Esophagus muscularis mucosa (tissue), 4 donors: Measurements from ENCODE around the gene CNOT11. TPM values are rescaled to one million over a fixed set of nuclear protein-coding genes. Genes with fewer than 3 reads are reported as not detected.

Experiments used
- DNase-seq: peaks from one replicate; pipeline ENCODE4 v3.0.0-alpha.2; 2017; ENCODE audit errors: extremely low spot score
- H3K27ac ChIP-seq, 4 donors: fragments of 200-600 bp; sonication (generic); replicated peaks in 1 of 4; 1 replicate in 3 of 4; 2 replicates in 1 of 4; pipeline ENCODE4 v1.5.1; 2016 to 2019; ENCODE audit warnings: mild to moderate bottlenecking in 1 of 4
- H3K27me3 ChIP-seq, 4 donors: fragments of 200-600 bp; sonication (generic); one replicate each; pipeline versions ENCODE4 v1.5.1 to v1.6.0; 2016 to 2019
- H3K36me3 ChIP-seq, 4 donors: fragments of 200-600 bp; sonication (generic); one replicate each; pipeline ENCODE4 v1.5.1; 2016 to 2019
- H3K4me1 ChIP-seq, 4 donors: fragments of 200-600 bp; sonication (generic); one replicate each; pipeline ENCODE4 v1.5.1; 2016 to 2019
- H3K4me3 ChIP-seq, 4 donors: fragments of 200-600 bp; sonication (generic); 1 replicate in 2 of 4; 2 replicates in 2 of 4; pipeline ENCODE4 v1.5.1; 2016 to 2019; ENCODE audit warnings: mild to moderate bottlenecking in 4 of 4, moderate library complexity in 1 of 4
- H3K9me3 ChIP-seq, 4 donors: fragments of 200-600 bp; sonication (generic); 1 replicate in 3 of 4; 2 replicates in 1 of 4; pipeline ENCODE4 v1.5.1; 2016 to 2019
- EP300 ChIP-seq: sonication (generic); formaldehyde crosslinking; IDR thresholded peaks from one replicate; pipeline ENCODE4 v1.6.1; 2017; ENCODE audit warnings: antibody characterized with exemption
- POLR2A ChIP-seq: fragments of 450-650 bp; IDR thresholded peaks from one replicate; pipeline ENCODE4 v1.6.1; 2017; ENCODE audit warnings: antibody characterized with exemption, moderate library complexity, mild to moderate bottlenecking, low read depth
- POLR2AphosphoS5 ChIP-seq, 2 donors: sonication (generic); formaldehyde crosslinking; IDR thresholded peaks; one replicate each; pipeline ENCODE4 v1.6.1; 2017; ENCODE audit warnings: antibody characterized with exemption in 2 of 2
- WGBS: methylation state at CpG from one replicate; pipeline ENCODE4 v1.1.5; 2018; 5-methylcytosine and 5-hydroxymethylcytosine counted together
- intact Hi-C: fragments of 100-400 bp; cut with DNase I; formaldehyde crosslinking; loops from one replicate; pipeline ENCODE4 v1.15.1; 2023
- total RNA-seq, 4 donors: library from RNA; depleted of rRNA; stranded (reverse); fragments of >200 nt; gene quantifications; one replicate each; pipeline versions ENCODE4 v1.1.0 to v1.2.1, GENCODE V29; 2016
- TF ChIP-seq, protein P1 (sequence below), 3 experiments: fragments of 200-600 bp in 2 of 3; fragments of 450-650 bp in 1 of 3; sonication (generic) in 2 of 3; IDR thresholded peaks; one replicate each; pipeline ENCODE4 v1.5.1; 2017 to 2019; ENCODE audit warnings: antibody characterized with exemption in 3 of 3, mild to moderate bottlenecking in 2 of 3, moderate library complexity in 1 of 3

The CNOT11 gene
- total RNA-seq, 4 donors from 2014 or later, result 25.7 to 35.8 (median 29.0) TPM

DNA sequence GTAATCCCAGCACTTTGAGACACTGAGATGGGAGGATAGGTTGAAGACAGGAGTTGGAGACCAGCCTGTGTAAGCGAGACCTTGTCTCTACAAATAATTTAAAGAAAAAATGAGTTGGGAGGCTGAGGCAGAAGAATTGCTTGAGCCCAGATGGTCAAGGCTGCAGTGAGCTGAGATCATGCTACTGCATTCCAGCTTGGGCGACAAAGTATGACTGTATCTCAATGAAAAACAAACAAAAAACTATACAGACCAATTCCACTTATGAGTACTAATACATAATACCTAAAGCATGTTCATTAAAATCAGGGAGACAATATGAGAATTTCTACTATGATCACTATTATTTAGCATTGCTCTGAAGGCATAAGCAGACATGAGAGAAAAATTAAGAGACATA is 43.2 kb downstream of the CNOT11 start:
- intact Hi-C loops, result no loop called here
- H3K27me3 ChIP-seq, result no peaks in the 10 kb centered on the region
- no peak overlapping the region for H3K27ac ChIP-seq
- H3K4me3 ChIP-seq, result no peak overlapping the region
- 79% methylated on average over 2 of the region's 2 CpGs for whole genome bisulfite sequencing
- H3K4me1 ChIP-seq, result peaks cover 16 to 50% (median 38%) of the 10 kb centered on the region in 4 donors
- TF ChIP-seq POLR2A (no peak), POLR2AphosphoS5 (IDR thresholded peaks at IDR 0.05) (no peak), EP300 (no peak)
- TF ChIP-seq, protein P1, sequence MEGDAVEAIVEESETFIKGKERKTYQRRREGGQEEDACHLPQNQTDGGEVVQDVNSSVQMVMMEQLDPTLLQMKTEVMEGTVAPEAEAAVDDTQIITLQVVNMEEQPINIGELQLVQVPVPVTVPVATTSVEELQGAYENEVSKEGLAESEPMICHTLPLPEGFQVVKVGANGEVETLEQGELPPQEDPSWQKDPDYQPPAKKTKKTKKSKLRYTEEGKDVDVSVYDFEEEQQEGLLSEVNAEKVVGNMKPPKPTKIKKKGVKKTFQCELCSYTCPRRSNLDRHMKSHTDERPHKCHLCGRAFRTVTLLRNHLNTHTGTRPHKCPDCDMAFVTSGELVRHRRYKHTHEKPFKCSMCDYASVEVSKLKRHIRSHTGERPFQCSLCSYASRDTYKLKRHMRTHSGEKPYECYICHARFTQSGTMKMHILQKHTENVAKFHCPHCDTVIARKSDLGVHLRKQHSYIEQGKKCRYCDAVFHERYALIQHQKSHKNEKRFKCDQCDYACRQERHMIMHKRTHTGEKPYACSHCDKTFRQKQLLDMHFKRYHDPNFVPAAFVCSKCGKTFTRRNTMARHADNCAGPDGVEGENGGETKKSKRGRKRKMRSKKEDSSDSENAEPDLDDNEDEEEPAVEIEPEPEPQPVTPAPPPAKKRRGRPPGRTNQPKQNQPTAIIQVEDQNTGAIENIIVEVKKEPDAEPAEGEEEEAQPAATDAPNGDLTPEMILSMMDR (IDR thresholded peaks at IDR 0.05), result no peak
- no peak for DNase-seq
- peaks cover 4 to 38% (median 12%) of the 10 kb centered on the region in 4 donors for H3K36me3 ChIP-seq
- H3K9me3 ChIP-seq, result no peaks in the 10 kb centered on the region

DNA sequence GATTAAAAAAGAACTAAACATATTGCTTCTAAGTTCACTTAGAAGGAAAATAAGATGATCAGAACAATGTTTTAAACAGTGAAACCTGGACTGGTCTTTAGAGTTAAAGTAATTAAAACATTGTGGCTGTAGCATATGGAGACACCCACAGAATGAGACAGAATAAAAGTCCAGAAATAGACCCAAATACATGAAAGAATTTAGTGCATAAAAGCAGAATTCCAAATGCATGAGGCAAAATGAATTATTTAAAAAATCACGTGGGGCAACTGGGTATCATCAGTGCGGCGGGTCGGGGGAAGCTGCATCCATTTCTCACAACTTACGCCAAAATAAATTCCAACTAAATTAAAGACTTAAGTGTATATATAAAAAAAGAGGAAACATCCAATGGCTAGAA is 43.7 kb downstream of the CNOT11 start:
- WGBS, result 86% methylated on average over 5 of the region's 5 CpGs
- peaks cover 17 to 55% (median 42%) of the 10 kb centered on the region in 4 donors for H3K4me1 ChIP-seq
- TF ChIP-seq POLR2AphosphoS5 (IDR thresholded peaks at IDR 0.05), result no peak
- no peak for TF ChIP-seq POLR2A
- no peak for TF ChIP-seq EP300
- TF ChIP-seq, protein P1 (IDR thresholded peaks at IDR 0.05), result no peak
- intact Hi-C loops, result no loop called here
- no peak overlapping the region for H3K27ac ChIP-seq
- H3K27me3 ChIP-seq, result no peaks in the 10 kb centered on the region
- no peak overlapping the region for H3K4me3 ChIP-seq
- H3K36me3 ChIP-seq, result peaks cover 4 to 38% (median 12%) of the 10 kb centered on the region in 4 donors
- DNase-seq, result no peak
- H3K9me3 ChIP-seq, result no peaks in the 10 kb centered on the region

DNA sequence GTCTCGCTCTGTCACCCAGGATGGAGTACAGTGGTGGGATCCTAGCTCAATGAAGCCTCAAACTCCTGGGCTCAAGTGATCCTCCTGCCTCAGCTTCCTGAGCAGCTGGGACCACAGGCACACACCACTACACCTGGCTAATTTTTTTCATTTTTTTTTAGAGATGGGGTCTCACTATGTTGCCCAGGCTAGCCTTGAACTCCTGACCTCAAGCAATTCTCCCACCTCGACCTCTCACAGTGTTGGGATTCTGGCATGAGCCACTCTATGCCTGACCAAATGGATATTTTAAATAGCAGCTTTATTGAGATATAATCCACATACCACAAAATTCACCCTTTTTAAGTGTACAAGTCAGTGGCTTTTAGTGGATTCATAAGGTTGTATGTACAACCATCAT is 44.7 kb downstream of the CNOT11 start:
- intact Hi-C loops, result no loop called here
- 92% methylated on average over 2 of the region's 2 CpGs for WGBS

DNA sequence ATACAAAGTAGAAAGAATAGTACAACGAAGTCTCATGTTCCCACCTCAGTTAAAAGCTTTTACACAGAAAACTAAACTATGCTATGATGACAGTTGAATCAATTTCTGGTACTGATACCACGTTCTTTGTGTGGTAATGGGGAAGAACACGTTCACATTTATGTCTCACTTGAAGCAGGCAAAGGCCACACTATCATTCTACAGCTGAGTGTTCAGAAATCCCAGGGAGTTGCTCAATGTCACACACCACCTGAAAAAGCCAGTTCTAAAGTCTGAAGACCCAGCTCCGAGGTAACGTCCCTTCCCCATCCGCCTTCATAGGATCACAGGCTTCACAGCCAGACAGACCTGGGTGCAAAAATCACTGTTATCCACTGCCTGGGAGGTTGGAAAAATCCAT is 46.9 kb downstream of the CNOT11 start:
- no peak overlapping the region for H3K27ac ChIP-seq

More for the DNA sequence above, 44.7 kb downstream of the CNOT11 start:
- Histone ChIP-seq H3K4me3 (no peak overlapping the region), H3K27ac (no peak overlapping the region), H3K27me3 (no peaks in the 10 kb centered on the region), H3K4me1 (peaks cover 17 to 65% (median 52%) of the 10 kb centered on the region in 4 donors), H3K36me3 (peaks cover 4 to 30% (median 12%) of the 10 kb centered on the region in 4 donors), H3K9me3 (no peaks in the 10 kb centered on the region)
- TF ChIP-seq POLR2AphosphoS5 (IDR thresholded peaks at IDR 0.05), result no peak
- TF ChIP-seq EP300, result no peak
- TF ChIP-seq, protein P1 (IDR thresholded peaks at IDR 0.05), result no peak
- no peak for TF ChIP-seq POLR2A
- no peak for DNase-seq

More for the DNA sequence above, 46.9 kb downstream of the CNOT11 start:
- peaks cover 0 to 11% (median 2%) of the 10 kb centered on the region in 4 donors for H3K36me3 ChIP-seq
- intact Hi-C loops, result no loop called here
- H3K9me3 ChIP-seq, result no peaks in the 10 kb centered on the region
- TF ChIP-seq POLR2A (no peak), EP300 (no peak), POLR2AphosphoS5 (IDR thresholded peaks at IDR 0.05) (no peak)
- TF ChIP-seq, protein P1 (IDR thresholded peaks at IDR 0.05), result no peak
- H3K4me3 ChIP-seq, result no peak overlapping the region
- H3K4me1 ChIP-seq, result peaks cover 22 to 81% (median 69%) of the 10 kb centered on the region in 4 donors
- WGBS, result 75% methylated on average over 6 of the region's 6 CpGs
- no peaks in the 10 kb centered on the region for H3K27me3 ChIP-seq
- DNase-seq, result no peak
